NCI-H1105 (cell line): ENCODE data around the gene CFAP61.

ENCODE experiments used
- DNase-seq: peaks from one replicate; lab custom pipeline; 2025; lab: John Stamatoyannopoulos, UW

Gene CFAP61

GRCh38 chr20:20037960-20038359 lies 14.4 kb upstream of the CFAP61 start:
- DNase-seq, result no peak

GRCh38 chr20:20038586-20038985 lies 13.7 kb upstream of the CFAP61 start:
- no peak for DNase-seq

GRCh38 chr20:20039752-20040387 lies 12.5 kb upstream of the CFAP61 start:
- no peak for DNase-seq

GRCh38 chr20:20051767-20052073 lies 612 bp upstream of the CFAP61 start:
- DNase-seq, result no peak

DNA sequence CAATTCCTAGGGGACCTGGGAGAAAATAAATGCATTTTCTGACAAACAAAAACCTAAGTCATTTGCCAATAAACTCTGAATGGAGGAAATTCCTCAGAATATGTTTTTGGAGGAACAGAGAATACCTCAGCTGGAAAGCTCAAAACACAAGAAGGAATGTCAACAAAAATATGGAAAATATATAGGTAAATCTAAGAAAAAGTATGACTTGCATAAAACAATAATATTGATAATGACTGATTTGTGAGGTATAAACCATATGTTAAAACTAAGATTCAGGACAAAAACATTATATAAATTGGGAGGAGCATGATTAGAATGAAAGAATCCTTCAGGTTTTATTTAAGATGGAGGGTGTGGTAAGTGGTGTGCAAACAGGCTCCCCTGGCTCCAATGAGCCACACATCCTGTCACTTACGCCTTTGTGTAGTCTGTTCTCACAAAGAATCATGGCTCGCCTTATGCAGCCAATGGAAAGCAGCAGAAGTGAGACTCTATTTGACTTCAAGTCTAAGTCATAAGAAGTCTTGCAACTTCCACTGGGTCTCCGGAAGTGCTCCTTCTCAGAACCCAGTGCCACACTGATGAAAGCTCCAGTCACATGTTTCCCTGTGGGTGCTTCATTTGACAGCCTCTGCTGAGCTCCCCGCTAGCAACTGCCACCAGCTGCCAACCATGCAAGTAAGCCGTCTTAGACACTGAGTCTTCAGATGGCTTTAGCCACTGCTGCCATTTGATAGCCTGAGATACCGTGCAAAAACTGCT lies 8.1 kb downstream of the CFAP61 start:
- no peak for DNase-seq

DNA sequence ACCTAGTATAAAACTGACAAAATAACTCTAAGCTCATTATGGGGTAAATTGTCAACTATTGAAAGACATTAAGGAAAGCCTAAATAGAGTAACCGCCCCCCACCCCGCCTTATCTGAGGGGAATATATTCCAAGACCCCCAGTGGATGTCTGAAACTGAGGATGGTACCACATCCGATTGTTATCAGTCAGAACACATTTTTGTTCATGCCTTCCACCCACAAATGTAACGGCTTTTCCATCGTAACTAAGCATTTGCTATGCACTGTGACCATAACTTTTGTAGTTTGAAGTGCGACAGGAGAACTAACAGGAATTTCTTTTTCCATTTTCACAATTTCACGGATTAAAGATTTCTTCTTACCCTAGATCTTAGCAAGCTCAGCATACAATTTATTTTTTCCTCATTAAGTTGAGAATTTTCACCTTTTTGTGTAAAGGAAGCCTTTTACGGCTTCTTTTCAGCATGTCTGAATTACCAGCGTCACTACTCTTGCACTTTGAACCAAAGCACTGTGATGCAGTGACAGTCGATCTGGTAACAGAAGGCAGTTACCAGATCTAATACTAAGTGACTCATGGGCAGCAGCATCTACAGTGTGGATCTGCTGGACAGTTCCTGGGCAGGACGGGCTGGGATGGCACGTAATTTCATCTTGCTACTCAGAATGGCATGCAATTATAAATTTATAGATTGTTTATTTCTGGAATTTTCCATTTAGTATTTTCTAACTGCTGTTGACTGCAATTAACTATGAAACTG lies 11.8 kb downstream of the CFAP61 start:
- no peak for DNase-seq

- DNase-seq, result no peak
These were observed 13.0 kb downstream of the CFAP61 start for GRCh38 chr20:20065361-20065760.

DNA sequence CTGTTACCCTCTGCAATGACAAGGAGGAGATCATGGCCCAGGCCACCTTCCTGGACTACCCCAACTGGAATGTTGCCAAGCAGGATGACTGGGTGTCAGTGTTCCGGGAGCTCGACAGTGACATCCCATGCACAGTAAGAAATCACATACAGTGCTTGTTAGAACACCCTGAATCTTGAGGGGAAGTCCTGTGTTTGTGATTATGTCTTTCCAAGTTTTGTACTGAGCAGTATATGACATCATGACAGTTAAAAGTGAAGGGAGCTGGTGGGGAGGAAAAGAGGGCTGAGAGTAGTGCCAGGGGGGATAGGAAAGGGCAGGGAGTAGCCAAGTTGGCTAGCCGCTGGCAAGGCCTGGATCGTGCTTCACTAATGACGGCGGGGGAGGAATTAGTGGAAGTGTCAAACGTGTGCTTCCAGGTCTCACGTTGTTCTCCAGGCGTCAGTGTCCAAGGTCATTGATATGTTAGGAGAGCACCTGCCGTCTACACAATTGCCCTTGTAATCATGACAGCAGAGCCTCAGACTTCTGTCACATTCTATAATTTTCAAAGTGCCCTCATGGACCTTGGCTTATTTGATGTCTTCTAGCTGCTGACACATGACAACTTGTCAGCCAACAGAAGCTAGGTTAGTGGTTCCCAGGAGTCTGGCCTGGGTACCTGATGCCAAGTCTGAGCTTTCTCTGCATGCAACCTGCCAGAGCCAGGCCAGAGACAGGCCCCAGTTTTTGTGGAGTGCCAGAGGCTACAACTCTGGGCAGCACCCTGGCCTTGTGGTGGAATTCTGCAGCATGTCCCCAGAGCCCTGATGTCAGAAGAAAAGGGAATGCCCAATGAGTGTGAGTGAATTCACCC lies 18.8 kb downstream of the CFAP61 start:
- no peak for DNase-seq

GRCh38 chr20:20073801-20074371 lies 21.6 kb downstream of the CFAP61 start:
- no peak for DNase-seq

DNA sequence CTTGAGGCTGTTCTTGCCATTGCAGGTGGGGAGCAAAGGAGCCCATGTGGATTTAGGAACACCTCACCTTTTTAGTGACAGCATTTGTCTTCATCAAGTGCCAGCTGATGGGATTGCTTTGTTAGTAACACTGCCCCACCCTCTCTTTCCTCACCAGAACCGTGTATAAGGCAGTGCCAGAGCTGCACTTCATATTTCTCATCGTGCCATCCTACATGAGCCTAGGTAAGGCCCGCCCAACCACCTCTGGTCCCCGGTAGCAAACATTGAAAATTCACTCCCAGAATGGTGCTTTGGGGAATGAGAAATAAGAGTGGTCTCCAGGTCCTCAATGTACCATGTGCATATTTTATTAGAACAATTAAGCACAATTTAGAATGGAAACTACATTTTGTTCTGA lies 22.7 kb downstream of the CFAP61 start:
- no peak for DNase-seq

- DNase-seq, result no peak
These were observed 24.1 kb downstream of the CFAP61 start for GRCh38 chr20:20076297-20077065.

DNA sequence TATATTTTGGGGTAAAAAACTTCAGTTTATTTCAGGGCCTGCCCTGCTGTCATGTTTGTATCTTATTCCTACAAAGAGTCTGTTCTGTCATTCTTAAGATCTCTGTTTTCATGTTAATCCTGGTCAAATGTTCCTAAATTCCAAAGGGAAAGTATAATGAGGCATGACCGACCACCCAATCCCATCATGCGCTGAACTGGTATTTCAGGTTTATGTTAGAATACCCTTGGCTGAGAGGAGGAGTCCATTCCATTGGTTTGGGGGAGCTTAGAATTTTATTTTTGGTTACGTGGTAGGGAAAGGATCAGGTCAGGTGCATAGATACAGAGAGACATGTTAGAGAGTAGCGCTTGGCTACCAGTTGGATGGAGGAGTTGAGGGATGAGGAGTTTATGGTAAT lies 25.7 kb downstream of the CFAP61 start:
- DNase-seq, result no peak

GRCh38 chr20:20079102-20079784 lies 26.9 kb downstream of the CFAP61 start:
- peak; percentile 25 for DNase-seq

DNA sequence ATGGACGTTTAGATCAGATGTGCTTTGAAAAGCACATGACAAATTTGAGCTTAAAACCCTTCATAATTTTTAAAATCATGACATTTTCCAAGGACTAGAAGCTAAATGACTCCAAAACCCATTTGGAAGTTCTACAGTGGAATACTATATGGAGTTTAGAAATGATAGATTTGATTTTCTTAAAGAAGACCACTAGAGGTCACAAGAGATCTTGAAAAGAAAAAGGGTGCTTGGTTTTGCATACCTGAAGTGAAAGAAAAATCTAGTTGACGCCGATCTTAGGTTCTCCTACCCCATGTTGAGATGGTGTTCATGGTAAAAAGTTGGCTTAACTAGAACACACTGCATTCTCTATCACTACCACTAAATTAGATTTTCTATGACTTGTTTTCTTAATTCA lies 31.5 kb downstream of the CFAP61 start:
- peak; percentile 62 for DNase-seq

- DNase-seq, result no peak
These were observed 32.0 kb downstream of the CFAP61 start for GRCh38 chr20:20084296-20084752.

- no peak for DNase-seq
These were observed 32.7 kb downstream of the CFAP61 start for GRCh38 chr20:20085071-20085470.

- DNase-seq, result no peak
These were observed 33.5 kb downstream of the CFAP61 start for GRCh38 chr20:20085812-20086211.

- DNase-seq, result no peak
These were observed 36.7 kb downstream of the CFAP61 start for GRCh38 chr20:20089018-20089417.

DNA sequence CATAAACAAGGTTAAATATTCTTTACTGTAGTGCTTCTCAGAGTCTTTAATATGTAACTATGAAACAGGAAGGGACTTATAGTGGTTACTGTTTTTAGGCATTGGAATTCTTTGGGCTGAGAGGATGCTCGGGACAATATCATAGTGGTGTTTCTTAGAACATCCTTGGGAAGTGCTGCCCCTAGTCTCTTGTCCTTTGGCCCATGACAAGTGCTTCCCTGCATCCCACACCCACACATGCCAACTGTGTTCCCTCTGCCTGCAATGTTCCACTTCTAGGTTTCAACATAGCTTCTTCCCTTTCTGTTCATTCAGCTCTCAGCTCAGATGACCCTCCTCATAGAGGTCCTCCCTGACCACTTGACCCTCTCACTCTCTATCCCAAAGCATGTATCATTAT lies 37.6 kb downstream of the CFAP61 start:
- DNase-seq, result no peak

DNA sequence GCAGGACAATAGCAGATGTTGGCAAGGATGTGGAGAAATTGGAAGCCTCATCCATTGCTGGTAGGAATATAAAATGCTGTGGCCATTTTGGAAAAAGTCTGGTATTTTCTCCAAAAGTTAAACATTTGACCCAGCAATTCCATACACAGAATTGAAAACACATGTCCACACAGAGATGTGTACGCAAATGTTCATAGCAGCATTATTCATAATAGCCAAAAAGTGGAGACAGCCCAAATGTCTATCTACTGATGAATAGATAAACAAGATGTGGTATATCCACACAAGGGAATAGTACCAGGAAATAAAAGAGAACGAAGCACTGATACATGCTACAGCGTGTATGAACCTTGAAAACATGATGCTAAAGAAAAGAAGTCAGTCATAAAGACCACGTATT lies 40.5 kb downstream of the CFAP61 start:
- DNase-seq, result no peak
